ENCODE results near the gene TRAPPC5. TPM values are rescaled to one million over a fixed set of nuclear protein-coding genes. Genes with fewer than 3 reads are reported as not detected.

Gene TRAPPC5
- total and polyA plus RNA-seq, 7 experiments from 2014 or later, result 43.7 to 191 (median 75.9) TPM

GRCh38 chr19:7736148-7736547, 55.5 kb downstream of the TRAPPC5 start:
- Mint-ChIP-seq H3K36me3 (no peaks in the 10 kb centered on the region), H3K27me3 (peaks cover 5 to 28% (median 6%) of the 10 kb centered on the region in 5 donors), H3K4me1 (peaks cover 0 to 14% (median 5%) of the 10 kb centered on the region in 7 donors), H3K9me3 (peaks cover 0 to 1% (median 0%) of the 10 kb centered on the region in 11 donors), H3K4me3 (no peak overlapping the region), H3K27ac (no peak overlapping the region)
- no peaks in the 10 kb centered on the region for H3K27me3 ChIP-seq (ENCODE audit: control insufficient read depth in 2 of 2, insufficient read depth in 2 of 2, low read length in 2 of 2)
- H3K9me3 ChIP-seq (ENCODE audit: control insufficient read depth in 2 of 3, low read length in 3 of 3), result no peaks in the 10 kb centered on the region
- H3K27ac ChIP-seq (ENCODE audit: low read depth, low read length), result no peak overlapping the region
- no peak overlapping the region for H3K4me3 ChIP-seq (ENCODE audit: low read length)
- no peak for ATAC-seq
- intact Hi-C loops (cut with micrococcal nuclease), result no loop called here
- DNase-seq, result no peak
- POLR2A ChIA-PET, result no interaction called here
- CTCF ChIA-PET, result no interaction called here
- H3K4me1 ChIP-seq (ENCODE audit: control insufficient read depth in 2 of 2, insufficient read depth in 2 of 2, low read length in 2 of 2), result no peaks in the 10 kb centered on the region
- no peaks in the 10 kb centered on the region for H3K36me3 ChIP-seq (ENCODE audit: control insufficient read depth in 2 of 3, insufficient read depth in 3 of 3, low read length in 3 of 3)

- Histone ChIP-seq H3K27me3 (ENCODE audit: control insufficient read depth in 2 of 2, insufficient read depth in 2 of 2, low read length in 2 of 2) (no peaks in the 10 kb centered on the region), H3K9me3 (ENCODE audit: control insufficient read depth in 2 of 3, low read length in 3 of 3) (no peaks in the 10 kb centered on the region), H3K4me3 (ENCODE audit: low read length) (no peak overlapping the region), H3K36me3 (ENCODE audit: control insufficient read depth in 2 of 3, insufficient read depth in 3 of 3, low read length in 3 of 3) (no peaks in the 10 kb centered on the region), H3K27ac (ENCODE audit: low read depth, low read length) (no peak overlapping the region), H3K4me1 (ENCODE audit: control insufficient read depth in 2 of 2, insufficient read depth in 2 of 2, low read length in 2 of 2) (no peaks in the 10 kb centered on the region)
- POLR2A ChIA-PET, result no interaction called here
- Mint-ChIP-seq H3K4me1 (peaks cover 0 to 14% (median 5%) of the 10 kb centered on the region in 7 donors), H3K27ac (no peak overlapping the region), H3K36me3 (no peaks in the 10 kb centered on the region), H3K4me3 (no peak overlapping the region), H3K9me3 (peaks cover 0 to 1% (median 0%) of the 10 kb centered on the region in 11 donors), H3K27me3 (peaks cover 0 to 31% (median 6%) of the 10 kb centered on the region in 5 donors)
- no peak for DNase-seq
- intact Hi-C loops (cut with micrococcal nuclease), result no loop called here
- CTCF ChIA-PET, result no interaction called here
- ATAC-seq, result no peak
Measured at GRCh38 chr19:7737215-7737614, 56.6 kb downstream of the TRAPPC5 start.

Other genes starting within 250 kb of the TRAPPC5 start
- 1 to 10 TPM in 1 of 5 experiments, under 1 TPM in 4; 0.59 to 1.2 (median 0.76) TPM for gene PEX11G, start 191.8 kb upstream of the TRAPPC5 start, total RNA-seq
- gene PEX11G, start 191.8 kb upstream of the TRAPPC5 start, polyA plus RNA-seq, result 1 to 10 TPM in 1 of 2 donors, under 1 TPM in 1; 0.89 to 1.6 TPM
- 10 to 100 TPM in 1 of 5 experiments, 1 to 10 TPM in 4; 5.7 to 10.1 (median 7.2) TPM for gene ZNF358, start 164.7 kb upstream of the TRAPPC5 start, total RNA-seq
- gene ZNF358, start 164.7 kb upstream of the TRAPPC5 start, polyA plus RNA-seq, result 1 to 10 TPM; 1.4 to 2.6 TPM
- gene MCOLN1, start 158.2 kb upstream of the TRAPPC5 start, total RNA-seq, result 10 to 100 TPM; 13.8 to 49.2 (median 18.1) TPM
- 10 to 100 TPM in 1 of 2 donors, 1 to 10 TPM in 1; 8.8 to 11.7 TPM for gene MCOLN1, start 158.2 kb upstream of the TRAPPC5 start, polyA plus RNA-seq
- gene PNPLA6, start 145.1 kb upstream of the TRAPPC5 start, total RNA-seq, result 100 to 1,000 TPM in 4 of 5 experiments, 10 to 100 TPM in 1; 82.0 to 157 (median 133) TPM
- 10 to 100 TPM in 1 of 2 donors, 1 to 10 TPM in 1; 5.3 to 12.7 TPM for gene PNPLA6, start 145.1 kb upstream of the TRAPPC5 start, polyA plus RNA-seq
- under 1 TPM in 4 of 5 experiments, not detected in 1; 0.16 to 0.76 (median 0.35) TPM for gene CAMSAP3, start 85.0 kb upstream of the TRAPPC5 start, total RNA-seq
- gene CAMSAP3, start 85.0 kb upstream of the TRAPPC5 start, polyA plus RNA-seq, result under 1 TPM; 0.06 to 0.07 TPM
- 10 to 100 TPM; 49.3 to 79.8 (median 76.4) TPM for gene XAB2, start 51.3 kb upstream of the TRAPPC5 start, total RNA-seq
- gene XAB2, start 51.3 kb upstream of the TRAPPC5 start, polyA plus RNA-seq, result 10 to 100 TPM in 1 of 2 donors, 1 to 10 TPM in 1; 6.4 to 11.9 TPM
- 100 to 1,000 TPM; 112 to 134 (median 117) TPM for gene PET100, start 51.0 kb upstream of the TRAPPC5 start, total RNA-seq
- gene PET100, start 51.0 kb upstream of the TRAPPC5 start, polyA plus RNA-seq, result 100 to 1,000 TPM; 158 to 274 TPM
- gene PCP2, start 47.1 kb upstream of the TRAPPC5 start, total RNA-seq, result 10 to 100 TPM in 1 of 5 experiments, 1 to 10 TPM in 4; 2.2 to 13.4 (median 5.4) TPM
- not detected for gene PCP2, start 47.1 kb upstream of the TRAPPC5 start, polyA plus RNA-seq
- gene STXBP2, start 43.7 kb upstream of the TRAPPC5 start, total RNA-seq, result 100 to 1,000 TPM; 158 to 411 (median 187) TPM
- gene STXBP2, start 43.7 kb upstream of the TRAPPC5 start, polyA plus RNA-seq, result 10 to 100 TPM; 52.8 to 61.1 TPM
- gene RETN, start 11.8 kb upstream of the TRAPPC5 start, total RNA-seq, result 1 to 10 TPM in 1 of 5 experiments, not detected in 4; 3.4 TPM
- gene RETN, start 11.8 kb upstream of the TRAPPC5 start, polyA plus RNA-seq, result not detected
- 10 to 100 TPM in 1 of 5 experiments, 1 to 10 TPM in 1, not detected in 3; 1.2 to 12.3 TPM for gene MCEMP1, start 3.7 kb upstream of the TRAPPC5 start, total RNA-seq
- gene MCEMP1, start 3.7 kb upstream of the TRAPPC5 start, polyA plus RNA-seq, result not detected
- gene FCER2, start 21.3 kb downstream of the TRAPPC5 start, total RNA-seq, result 1 to 10 TPM in 2 of 5 experiments, under 1 TPM in 1, not detected in 2; 0.32 to 3.8 (median 1.3) TPM
- gene FCER2, start 21.3 kb downstream of the TRAPPC5 start, polyA plus RNA-seq, result under 1 TPM; 0.48 to 0.52 TPM
- gene CLEC4G, start 51.3 kb downstream of the TRAPPC5 start, total RNA-seq, result 1 to 10 TPM in 1 of 5 experiments, not detected in 4; 1.2 TPM
- not detected for gene CLEC4G, start 51.3 kb downstream of the TRAPPC5 start, polyA plus RNA-seq
- gene CD209, start 66.7 kb downstream of the TRAPPC5 start, total RNA-seq, result under 1 TPM in 3 of 5 experiments, not detected in 2; 0.27 to 0.68 (median 0.32) TPM
- not detected for gene CD209, start 66.7 kb downstream of the TRAPPC5 start, polyA plus RNA-seq
- gene CLEC4M, start 82.4 kb downstream of the TRAPPC5 start, total RNA-seq, result not detected
- under 1 TPM in 1 of 2 donors, not detected in 1; 0.74 TPM for gene CLEC4M, start 82.4 kb downstream of the TRAPPC5 start, polyA plus RNA-seq
- 10 to 100 TPM in 3 of 5 experiments, 1 to 10 TPM in 2; 7.4 to 12.2 (median 11.4) TPM for gene EVI5L, start 149.4 kb downstream of the TRAPPC5 start, total RNA-seq
- gene EVI5L, start 149.4 kb downstream of the TRAPPC5 start, polyA plus RNA-seq, result 1 to 10 TPM; 2.5 to 3.8 TPM
- 1 to 10 TPM in 1 of 5 experiments, under 1 TPM in 3, not detected in 1; 0.08 to 1.2 (median 0.16) TPM for gene PRR36, start 193.6 kb downstream of the TRAPPC5 start, total RNA-seq
- gene PRR36, start 193.6 kb downstream of the TRAPPC5 start, polyA plus RNA-seq, result under 1 TPM; 0.08 to 0.12 TPM
- gene LRRC8E, start 207.7 kb downstream of the TRAPPC5 start, total RNA-seq, result under 1 TPM in 1 of 5 experiments, not detected in 4; 0.24 TPM
- gene LRRC8E, start 207.7 kb downstream of the TRAPPC5 start, polyA plus RNA-seq, result under 1 TPM in 1 of 2 donors, not detected in 1; 0.53 TPM
- gene MAP2K7, start 223.0 kb downstream of the TRAPPC5 start, total RNA-seq, result 100 to 1,000 TPM in 1 of 5 experiments, 10 to 100 TPM in 4; 48.7 to 109 (median 66.5) TPM
- 1 to 10 TPM; 1.8 to 2.0 TPM for gene MAP2K7, start 223.0 kb downstream of the TRAPPC5 start, polyA plus RNA-seq
- 1 to 10 TPM in 4 of 5 experiments, under 1 TPM in 1; 0.27 to 4.0 (median 1.6) TPM for gene TGFBR3L, start 234.0 kb downstream of the TRAPPC5 start, total RNA-seq
- not detected for gene TGFBR3L, start 234.0 kb downstream of the TRAPPC5 start, polyA plus RNA-seq
- 10 to 100 TPM; 12.3 to 24.4 (median 21.4) TPM for gene SNAPC2, start 239.5 kb downstream of the TRAPPC5 start, total RNA-seq
- 10 to 100 TPM; 11.5 to 18.2 TPM for gene SNAPC2, start 239.5 kb downstream of the TRAPPC5 start, polyA plus RNA-seq
- gene CTXN1, start 245.3 kb downstream of the TRAPPC5 start, total RNA-seq, result under 1 TPM in 1 of 5 experiments, not detected in 4; 0.32 TPM
- gene CTXN1, start 245.3 kb downstream of the TRAPPC5 start, polyA plus RNA-seq, result not detected